Neuronal stem cell (in vitro differentiated cells): ENCODE measurements around the gene MLX.

ENCODE experiments used
- DNase-seq: peaks from one replicate; pipeline ENCODE4 v3.0.0-alpha.2; 2013; ENCODE audit warnings: low spot score
- H2AFZ ChIP-seq: one replicate; pipeline ENCODE4 v1.6.1; 2013; ENCODE audit warnings: mild to moderate bottlenecking, low read length, inconsistent platforms
- H2AK5ac ChIP-seq: 2 replicates; pipeline ENCODE4 v1.6.1; 2013; ENCODE audit warnings: low read depth, mild to moderate bottlenecking, inconsistent platforms, low read length, moderate library complexity, mixed read lengths
- H2BK120ac ChIP-seq: 2 replicates; pipeline ENCODE4 v1.6.1; 2013; ENCODE audit warnings: low read depth, mild to moderate bottlenecking, inconsistent platforms, low read length, moderate library complexity, mixed read lengths
- H2BK12ac ChIP-seq: one replicate; pipeline ENCODE4 v1.6.1; 2013; ENCODE audit warnings: low read length, inconsistent platforms
- H2BK15ac ChIP-seq: 2 replicates; pipeline ENCODE4 v1.6.1; 2013; ENCODE audit warnings: mild to moderate bottlenecking, low read length, inconsistent platforms, mixed read lengths
- H2BK5ac ChIP-seq: one replicate; pipeline ENCODE4 v1.6.1; 2013; ENCODE audit warnings: inconsistent platforms, mild to moderate bottlenecking, low read length, moderate library complexity
- H3K14ac ChIP-seq: one replicate; pipeline ENCODE4 v1.6.1; 2013; ENCODE audit warnings: low read length, inconsistent platforms
- H3K18ac ChIP-seq: 2 replicates; pipeline ENCODE4 v1.6.1; 2013; ENCODE audit warnings: low read length, inconsistent platforms
- H3K23ac ChIP-seq: 2 replicates; pipeline ENCODE4 v1.6.1; 2013; ENCODE audit warnings: low read depth, mild to moderate bottlenecking, mixed read lengths, low read length, inconsistent platforms; ENCODE audit not compliant: poor library complexity
- H3K27ac ChIP-seq: replicated peaks from 3 replicates; pipeline ENCODE4 v1.5.1; 2013; ENCODE audit warnings: low read length, inconsistent platforms
- H3K27me3 ChIP-seq, 3 experiments: 2 replicates each; pipeline ENCODE4 v1.6.1; 2013; ENCODE audit warnings: low read length in 3 of 3, mild to moderate bottlenecking in 2 of 3, inconsistent platforms in 1 of 3, low read depth in 1 of 3, mixed read lengths in 1 of 3, moderate library complexity in 1 of 3; ENCODE audit not compliant: control insufficient read depth in 3 of 3, insufficient read depth in 3 of 3
- H3K36me3 ChIP-seq, 2 donors: replicated peaks in 1 of 2; 2 replicates each; pipeline ENCODE4 v1.6.1; 2013; ENCODE audit warnings: low read length in 2 of 2; ENCODE audit not compliant: control insufficient read depth in 2 of 2, insufficient read depth in 2 of 2
- H3K4ac ChIP-seq: 2 replicates; pipeline ENCODE4 v1.6.1; 2013; ENCODE audit warnings: inconsistent platforms, mild to moderate bottlenecking, low read length, moderate library complexity
- H3K4me1 ChIP-seq, 2 donors: 1 replicate in 1 of 2; 2 replicates in 1 of 2; pipeline ENCODE4 v1.6.1; 2013; ENCODE audit warnings: low read length in 2 of 2, low read depth in 1 of 2; ENCODE audit not compliant: control insufficient read depth in 2 of 2, insufficient read depth in 1 of 2
- H3K4me2 ChIP-seq: one replicate; pipeline ENCODE4 v1.6.1; 2013; ENCODE audit warnings: mild to moderate bottlenecking, low read length, inconsistent platforms; ENCODE audit not compliant: insufficient read depth, poor library complexity, severe bottlenecking
- H3K4me3 ChIP-seq, 2 donors: 2 replicates each; pipeline ENCODE4 v1.5.1; 2013; ENCODE audit warnings: low read length in 2 of 2, mild to moderate bottlenecking in 2 of 2, inconsistent platforms in 1 of 2, moderate library complexity in 1 of 2
- H3K79me1 ChIP-seq: one replicate; pipeline ENCODE4 v1.6.1; 2013; ENCODE audit warnings: low read depth, mild to moderate bottlenecking, inconsistent platforms, low read length, moderate library complexity
- H3K9ac ChIP-seq: one replicate; pipeline ENCODE4 v1.6.1; 2013; ENCODE audit warnings: mild to moderate bottlenecking, low read depth, low read length, inconsistent platforms; ENCODE audit not compliant: poor library complexity
- H3K9me3 ChIP-seq, 2 donors: replicated peaks in 1 of 2; 2 replicates each; pipeline versions ENCODE3 to v1.6.1; 2013; ENCODE audit warnings: low read length in 2 of 2, mild to moderate bottlenecking in 2 of 2, inconsistent platforms in 1 of 2, low read depth in 1 of 2, mixed read lengths in 1 of 2, moderate library complexity in 1 of 2; ENCODE audit not compliant: control insufficient read depth in 2 of 2, insufficient read depth in 1 of 2
- H4K8ac ChIP-seq: one replicate; pipeline ENCODE4 v1.6.1; 2013; ENCODE audit warnings: low read depth, mild to moderate bottlenecking, inconsistent platforms, low read length, moderate library complexity
- H4K91ac ChIP-seq: one replicate; pipeline ENCODE4 v1.6.1; 2013; ENCODE audit warnings: low read length, low read depth, mild to moderate bottlenecking, inconsistent platforms; ENCODE audit not compliant: poor library complexity
- WGBS, 2 donors: extraction: QIAGEN DNeasy Blood & Tissue Kit; methylation state at CpG; one replicate each; pipeline ENCODE4 v1.1.7; 2013; ENCODE audit warnings: missing lambda C conversion rate in 2 of 2, mixed read lengths in 1 of 2; ENCODE audit not compliant: insufficient read length in 2 of 2, insufficient replicate concordance in 1 of 2; ENCODE audit errors: extremely low coverage in 2 of 2; 5-methylcytosine and 5-hydroxymethylcytosine counted together

The MLX gene

DNA sequence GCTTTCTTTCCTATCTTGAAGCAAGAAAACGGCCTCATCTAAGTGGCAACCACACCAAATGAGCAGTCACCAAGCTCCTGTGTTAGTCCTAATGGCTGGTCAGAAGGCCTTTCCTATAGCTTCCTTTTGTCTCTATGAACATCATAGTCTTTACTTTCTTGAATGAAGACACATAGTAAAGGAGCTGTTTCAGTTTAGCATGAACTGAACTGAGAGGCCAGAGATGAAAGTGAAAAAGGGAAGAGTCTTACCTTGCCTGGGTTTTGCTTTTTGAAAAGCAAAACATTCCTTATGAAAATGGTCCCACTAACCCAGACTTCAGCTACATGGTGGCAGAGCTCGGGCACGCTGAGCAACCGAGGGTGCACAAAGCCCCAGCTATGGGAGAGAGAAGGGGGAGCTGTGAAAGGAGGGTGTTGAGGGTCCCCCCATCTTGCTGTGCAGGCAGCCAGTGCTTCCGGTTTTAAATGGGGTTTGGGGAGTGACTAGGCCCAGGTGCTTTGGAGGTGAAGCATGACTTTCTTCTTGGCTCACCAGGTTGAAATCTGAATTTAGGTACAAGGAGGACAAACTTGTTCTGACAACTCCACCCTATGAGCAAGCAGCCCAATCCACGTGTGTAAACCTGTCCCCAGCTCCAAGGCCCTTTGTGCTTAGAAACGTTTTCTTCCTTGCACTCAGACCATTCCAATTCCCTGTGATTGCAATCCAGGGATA is 19.8 kb downstream of the MLX start:
- H3K27me3 ChIP-seq = no peaks in the 10 kb centered on the region
- no peak overlapping the region for H2BK5ac ChIP-seq
- no peak overlapping the region for H4K91ac ChIP-seq
- H3K23ac ChIP-seq = no peak overlapping the region
- no peaks in the 10 kb centered on the region for H3K4me1 ChIP-seq
- no peak overlapping the region for H2AFZ ChIP-seq
- H2BK120ac ChIP-seq = no peak overlapping the region
- H3K4me3 ChIP-seq = no peak overlapping the region
- no peak overlapping the region for H3K18ac ChIP-seq
- H2BK15ac ChIP-seq = no peak overlapping the region
- H3K27ac ChIP-seq = no peak overlapping the region
- H3K36me3 ChIP-seq = peaks cover 34 to 97% of the 10 kb centered on the region in 2 donors
- H3K9ac ChIP-seq = no peak overlapping the region
- no peak overlapping the region for H4K8ac ChIP-seq
- H3K9me3 ChIP-seq = peaks cover 0 to 1% of the 10 kb centered on the region in 2 donors
- no peak overlapping the region for H3K4me2 ChIP-seq
- H2AK5ac ChIP-seq = no peak overlapping the region
- H3K79me1 ChIP-seq = no peaks in the 10 kb centered on the region
- H3K4ac ChIP-seq = no peak overlapping the region
- H2BK12ac ChIP-seq = no peak overlapping the region
- no peak overlapping the region for H3K14ac ChIP-seq
- no CpG with 5 or more reads among the region's 7 CpGs for WGBS, 2 donors
- no peak for DNase-seq

DNA sequence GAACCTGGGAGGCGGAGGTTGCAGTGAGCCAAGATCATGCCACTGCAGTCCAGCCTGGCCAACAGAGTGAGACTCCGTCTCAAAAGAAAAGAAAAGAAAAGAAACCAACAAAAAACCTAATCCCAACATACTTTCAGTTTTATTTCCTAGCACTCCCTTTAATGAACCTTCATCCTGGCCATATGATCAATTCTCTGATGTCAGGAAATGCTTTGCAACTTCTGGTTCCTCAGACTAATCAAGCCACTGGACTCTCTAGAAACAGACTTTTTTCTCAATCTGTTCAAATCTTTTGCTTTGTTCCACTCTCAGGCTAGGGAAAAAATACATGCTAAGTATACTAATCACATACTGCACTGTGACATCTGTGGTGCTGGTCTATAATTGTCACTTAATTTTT is 24.0 kb downstream of the MLX start:
- no peak overlapping the region for H2AK5ac ChIP-seq
- no peak overlapping the region for H2AFZ ChIP-seq
- no peak overlapping the region for H3K4me3 ChIP-seq
- H3K79me1 ChIP-seq = no peaks in the 10 kb centered on the region
- H3K4ac ChIP-seq = no peak overlapping the region
- no peak overlapping the region for H3K18ac ChIP-seq
- H3K9me3 ChIP-seq = no peaks in the 10 kb centered on the region
- no peak overlapping the region for H2BK5ac ChIP-seq
- no peak overlapping the region for H2BK15ac ChIP-seq
- no peak overlapping the region for H4K8ac ChIP-seq
- no peak overlapping the region for H3K14ac ChIP-seq
- no peak overlapping the region for H2BK12ac ChIP-seq
- no peaks in the 10 kb centered on the region for H3K27me3 ChIP-seq
- H3K23ac ChIP-seq = no peak overlapping the region
- H3K9ac ChIP-seq = no peak overlapping the region
- H3K36me3 ChIP-seq = peaks cover 11 to 62% of the 10 kb centered on the region in 2 donors
- H3K4me2 ChIP-seq = no peak overlapping the region
- DNase-seq = no peak
- no peak overlapping the region for H3K27ac ChIP-seq
- H2BK120ac ChIP-seq = no peak overlapping the region
- H3K4me1 ChIP-seq = no peaks in the 10 kb centered on the region
- no CpG with 5 or more reads among the region's 2 CpGs for WGBS, 2 donors
- no peak overlapping the region for H4K91ac ChIP-seq

DNA sequence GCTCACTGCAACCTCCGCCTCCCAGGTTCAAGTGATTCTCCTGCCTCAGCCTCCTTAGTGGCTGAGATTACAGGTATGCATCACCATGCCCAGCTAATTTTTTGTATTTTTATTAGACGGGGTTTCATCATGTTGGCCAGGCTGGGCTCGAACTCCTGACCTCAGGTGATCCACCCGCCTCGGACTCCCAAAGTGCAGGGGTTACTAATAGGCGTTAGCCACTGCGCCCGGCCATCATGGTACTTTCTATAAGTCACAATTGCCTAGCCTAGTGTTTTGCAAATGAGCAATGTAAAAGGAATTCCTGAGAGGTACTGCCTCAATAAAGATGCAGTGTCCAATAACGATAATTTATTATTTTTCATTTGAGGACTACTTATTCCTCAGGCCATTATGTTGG is 24.5 kb downstream of the MLX start:
- Histone ChIP-seq H3K36me3 (peaks cover 8 to 58% of the 10 kb centered on the region in 2 donors), H3K14ac (no peak overlapping the region), H3K18ac (no peak overlapping the region), H3K4me2 (no peak overlapping the region), H2BK5ac (no peak overlapping the region), H3K9ac (no peak overlapping the region), H3K4me3 (no peak overlapping the region), H2BK120ac (no peak overlapping the region), H3K27me3 (no peaks in the 10 kb centered on the region), H3K4ac (no peak overlapping the region), H2BK15ac (no peak overlapping the region), H2BK12ac (no peak overlapping the region), H4K8ac (no peak overlapping the region), H3K27ac (no peak overlapping the region), H3K23ac (no peak overlapping the region), H3K79me1 (no peaks in the 10 kb centered on the region), H4K91ac (no peak overlapping the region), H3K9me3 (no peaks in the 10 kb centered on the region), H3K4me1 (no peaks in the 10 kb centered on the region), H2AK5ac (no peak overlapping the region), H2AFZ (no peak overlapping the region)
- no CpG with 5 or more reads among the region's 9 CpGs for WGBS, 2 donors
- no peak for DNase-seq

DNA sequence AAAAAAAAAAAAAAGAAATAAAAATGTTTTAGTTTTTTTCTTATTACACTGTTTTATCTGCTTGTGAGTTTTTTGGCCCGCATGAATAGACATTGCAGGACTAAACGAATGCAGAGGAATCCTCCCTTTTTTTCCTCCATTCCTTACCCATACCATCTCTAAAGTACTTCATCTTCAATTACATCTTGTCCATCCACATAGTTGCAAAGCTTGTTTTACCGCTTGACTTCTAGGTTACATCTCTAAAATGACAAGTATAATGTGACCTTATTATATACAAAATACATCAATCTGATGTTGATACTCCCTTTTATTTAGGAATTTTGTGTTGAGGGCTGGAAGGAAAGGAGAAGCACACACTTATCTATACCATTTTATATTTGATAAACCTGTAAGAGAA is 29.5 kb downstream of the MLX start:
- Histone ChIP-seq H4K8ac (no peak overlapping the region), H3K4me3 (no peak overlapping the region), H3K27me3 (no peaks in the 10 kb centered on the region), H3K14ac (no peak overlapping the region), H2BK5ac (no peak overlapping the region), H3K18ac (no peak overlapping the region), H3K4ac (no peak overlapping the region), H2AFZ (no peak overlapping the region), H3K4me2 (no peak overlapping the region), H3K23ac (no peak overlapping the region), H3K27ac (no peak overlapping the region), H2BK15ac (no peak overlapping the region), H2BK12ac (no peak overlapping the region), H4K91ac (no peak overlapping the region), H2AK5ac (no peak overlapping the region), H3K9me3 (no peaks in the 10 kb centered on the region), H2BK120ac (no peak overlapping the region), H3K9ac (no peak overlapping the region), H3K4me1 (no peaks in the 10 kb centered on the region), H3K36me3 (peaks cover 0 to 16% of the 10 kb centered on the region in 2 donors), H3K79me1 (no peaks in the 10 kb centered on the region)
- DNase-seq = no peak
- no CpG with 5 or more reads among the region's 3 CpGs for WGBS, 2 donors
